ENCODE results near the gene B4GALNT4. TPM values are rescaled to one million over a fixed set of nuclear protein-coding genes. Genes with fewer than 3 reads are reported as not detected.

B4GALNT4 gene
- total and polyA plus RNA-seq, 2 of the 4 experiments (the other 2 are of a cell fraction): 5.2 to 38.6 TPM

DNA sequence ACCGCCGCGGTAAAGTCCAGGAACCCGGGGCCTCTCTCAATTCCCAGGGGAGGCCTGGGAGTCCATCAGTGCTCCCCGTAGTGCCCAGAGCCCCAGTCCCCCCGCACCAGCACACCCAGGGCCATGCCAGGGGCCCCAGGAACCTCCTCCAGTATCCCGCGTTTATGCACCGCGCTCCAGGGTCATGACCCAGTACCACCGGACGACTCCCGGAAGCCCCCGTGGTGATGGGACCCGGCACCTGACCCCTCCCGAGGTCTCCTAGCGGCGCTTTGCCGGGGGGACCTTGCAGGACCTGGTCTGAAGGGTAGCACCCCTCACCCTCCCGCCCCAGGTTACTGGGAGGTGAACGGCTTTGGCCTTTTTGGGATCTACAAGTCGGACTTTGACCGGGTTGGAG is 11.2 kb downstream of the B4GALNT4 start:
- Histone ChIP-seq H3K4ac (ENCODE audit: low read depth, low read length) (no peak overlapping the region), H2BK120ac (ENCODE audit: low read depth, low read length) (no peak overlapping the region), H4K91ac (ENCODE audit: insufficient read depth, low read depth, low read length) (no peak overlapping the region), H3K27ac (ENCODE audit: insufficient read depth, low read length) (no peak overlapping the region), H3K4me2 (ENCODE audit: low read depth, low read length) (no peak overlapping the region), H2AFZ (replicated peaks; ENCODE audit: low read length, poor library complexity) (no peak overlapping the region), H2AK5ac (ENCODE audit: low read depth, low read length) (no peak overlapping the region), H3K27me3 (ENCODE audit: control insufficient read depth, insufficient read depth, low read length) (no peaks in the 10 kb centered on the region), H3K9me1 (ENCODE audit: insufficient read depth, low read length) (no peaks in the 10 kb centered on the region), H2BK5ac (ENCODE audit: low read depth, low read length, poor library complexity, severe bottlenecking) (no peak overlapping the region), H3K56ac (ENCODE audit: extremely low read depth, insufficient read depth, low read length) (no peak overlapping the region), H3K4me3 (ENCODE audit: insufficient read depth, low read depth, low read length) (no peak overlapping the region), H3K9me3 (ENCODE audit: control insufficient read depth, insufficient read depth, low read length) (no peaks in the 10 kb centered on the region), H3K79me1 (ENCODE audit: low read depth in 1 of 2, low read length in 2 of 2) (no peaks in the 10 kb centered on the region), H3K4me1 (ENCODE audit: control insufficient read depth, insufficient read depth, low read length) (no peaks in the 10 kb centered on the region), H3K14ac (replicated peaks; ENCODE audit: low read depth, low read length) (no peak overlapping the region), H2BK15ac (ENCODE audit: low read depth, low read length) (no peak overlapping the region), H4K5ac (ENCODE audit: low read depth, low read length) (no peak overlapping the region), H4K8ac (ENCODE audit: low read depth in 2 of 2, low read length in 2 of 2) (no peak overlapping the region), H3K9ac (ENCODE audit: low read depth, low read length) (no peak overlapping the region), H3K23ac (ENCODE audit: low read depth, low read length) (no peak overlapping the region), H4K20me1 (ENCODE audit: insufficient read depth, low read length) (no peaks in the 10 kb centered on the region), H2BK20ac (ENCODE audit: low read depth, low read length) (no peak overlapping the region), H2AK9ac (replicated peaks; ENCODE audit: low read depth, low read length, poor library complexity) (no peak overlapping the region), H3K36me3 (ENCODE audit: control insufficient read depth, insufficient read depth, low read length) (peaks cover 31% of the 10 kb centered on the region; the same call in 1 of the 2 replicates), H3K18ac (ENCODE audit: low read depth, low read length) (no peak overlapping the region)
- intact Hi-C loops (cut with micrococcal nuclease) (no loop called here), dilution Hi-C loops (cut with HindIII; ENCODE audit: low sequenced_read_pairs, unreplicated experiment) (no loop called here), in situ Hi-C loops (cut with MboI; ENCODE audit: low sequenced_read_pairs) (no loop called here)
- POLR2A ChIA-PET (ENCODE audit: unreplicated experiment): no interaction called here
- BruUV-seq (replicated peaks): no TSS peak
- TF ChIP-seq, protein P1, sequence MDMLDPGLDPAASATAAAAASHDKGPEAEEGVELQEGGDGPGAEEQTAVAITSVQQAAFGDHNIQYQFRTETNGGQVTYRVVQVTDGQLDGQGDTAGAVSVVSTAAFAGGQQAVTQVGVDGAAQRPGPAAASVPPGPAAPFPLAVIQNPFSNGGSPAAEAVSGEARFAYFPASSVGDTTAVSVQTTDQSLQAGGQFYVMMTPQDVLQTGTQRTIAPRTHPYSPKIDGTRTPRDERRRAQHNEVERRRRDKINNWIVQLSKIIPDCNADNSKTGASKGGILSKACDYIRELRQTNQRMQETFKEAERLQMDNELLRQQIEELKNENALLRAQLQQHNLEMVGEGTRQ (IDR thresholded peaks at IDR 0.05; ENCODE audit: low read depth, low read length): no peak
- TF ChIP-seq BHLHE40 (IDR thresholded peaks at IDR 0.05; ENCODE audit: low read depth, low read length): no peak
- TF ChIP-seq MAZ (IDR thresholded peaks at IDR 0.05; ENCODE audit: borderline replicate concordance, low read depth, low read length): no peak
- TF ChIP-seq MXI1 (IDR thresholded peaks at IDR 0.05; ENCODE audit: borderline replicate concordance, low read depth, low read length): no peak
- no peak for TF ChIP-seq CEBPB (IDR thresholded peaks at IDR 0.05; ENCODE audit: low read depth, low read length)
- no peak for TF ChIP-seq NFE2L2 (IDR thresholded peaks at IDR 0.05; ENCODE audit: low read depth, low read length)
- TF ChIP-seq MAFK (IDR thresholded peaks at IDR 0.05; ENCODE audit: low read depth, low read length): no peak
- no peak for TF ChIP-seq RFX5 (IDR thresholded peaks at IDR 0.05; ENCODE audit: low read depth, low read length)
- TF ChIP-seq, protein P2, sequence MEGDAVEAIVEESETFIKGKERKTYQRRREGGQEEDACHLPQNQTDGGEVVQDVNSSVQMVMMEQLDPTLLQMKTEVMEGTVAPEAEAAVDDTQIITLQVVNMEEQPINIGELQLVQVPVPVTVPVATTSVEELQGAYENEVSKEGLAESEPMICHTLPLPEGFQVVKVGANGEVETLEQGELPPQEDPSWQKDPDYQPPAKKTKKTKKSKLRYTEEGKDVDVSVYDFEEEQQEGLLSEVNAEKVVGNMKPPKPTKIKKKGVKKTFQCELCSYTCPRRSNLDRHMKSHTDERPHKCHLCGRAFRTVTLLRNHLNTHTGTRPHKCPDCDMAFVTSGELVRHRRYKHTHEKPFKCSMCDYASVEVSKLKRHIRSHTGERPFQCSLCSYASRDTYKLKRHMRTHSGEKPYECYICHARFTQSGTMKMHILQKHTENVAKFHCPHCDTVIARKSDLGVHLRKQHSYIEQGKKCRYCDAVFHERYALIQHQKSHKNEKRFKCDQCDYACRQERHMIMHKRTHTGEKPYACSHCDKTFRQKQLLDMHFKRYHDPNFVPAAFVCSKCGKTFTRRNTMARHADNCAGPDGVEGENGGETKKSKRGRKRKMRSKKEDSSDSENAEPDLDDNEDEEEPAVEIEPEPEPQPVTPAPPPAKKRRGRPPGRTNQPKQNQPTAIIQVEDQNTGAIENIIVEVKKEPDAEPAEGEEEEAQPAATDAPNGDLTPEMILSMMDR (conservative IDR thresholded peaks at IDR 0.05; ENCODE audit: low read depth, low read length): no peak
- no peak for TF ChIP-seq CHD1 (IDR thresholded peaks at IDR 0.05; ENCODE audit: low read depth, low read length)
- TF ChIP-seq SMC3 (IDR thresholded peaks at IDR 0.05; ENCODE audit: low read depth, low read length): no peak
- TF ChIP-seq POLR2A (IDR thresholded peaks at IDR 0.05; ENCODE audit: low read depth, low read length): no peak
- no peak for TF ChIP-seq FOS (IDR thresholded peaks at IDR 0.05; ENCODE audit: low read depth, low read length)
- TF ChIP-seq RAD21 (IDR thresholded peaks at IDR 0.05; ENCODE audit: low read length): no peak
- no peak for TF ChIP-seq RCOR1 (IDR thresholded peaks at IDR 0.05; ENCODE audit: insufficient replicate concordance, low read length)
- TF ChIP-seq, protein P3, sequence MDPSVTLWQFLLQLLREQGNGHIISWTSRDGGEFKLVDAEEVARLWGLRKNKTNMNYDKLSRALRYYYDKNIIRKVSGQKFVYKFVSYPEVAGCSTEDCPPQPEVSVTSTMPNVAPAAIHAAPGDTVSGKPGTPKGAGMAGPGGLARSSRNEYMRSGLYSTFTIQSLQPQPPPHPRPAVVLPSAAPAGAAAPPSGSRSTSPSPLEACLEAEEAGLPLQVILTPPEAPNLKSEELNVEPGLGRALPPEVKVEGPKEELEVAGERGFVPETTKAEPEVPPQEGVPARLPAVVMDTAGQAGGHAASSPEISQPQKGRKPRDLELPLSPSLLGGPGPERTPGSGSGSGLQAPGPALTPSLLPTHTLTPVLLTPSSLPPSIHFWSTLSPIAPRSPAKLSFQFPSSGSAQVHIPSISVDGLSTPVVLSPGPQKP (IDR thresholded peaks at IDR 0.05; ENCODE audit: borderline replicate concordance, low read depth, low read length): no peak
- CTCF ChIA-PET: no interaction called here
- ATAC-seq (ENCODE audit: low read depth): no peak
- DNase-seq: no peak
- 95% methylated on average over 11 of the region's 23 CpGs; no CpG with 5 or more reads in 1 of the 2 experiments for WGBS, 2 experiments (ENCODE audit: extremely low coverage in 2 of 2, insufficient read length in 1 of 2)
